ENCODE data around the gene CNN2. TPM values are rescaled to one million over a fixed set of nuclear protein-coding genes. Genes with fewer than 3 reads are reported as not detected.

CNN2 gene
- total and polyA plus RNA-seq, 2 of the 4 experiments (the other 2 are of a cell fraction), result 272 to 395 TPM

- H3K27me3 ChIP-seq (ENCODE audit: control insufficient read depth, insufficient read depth, low read length), result peaks cover 34% of the 10 kb centered on the region
- dilution Hi-C loops (cut with HindIII; ENCODE audit: low sequenced_read_pairs, unreplicated experiment), result no loop called here
- no peaks in the 10 kb centered on the region for H3K9me1 ChIP-seq (ENCODE audit: insufficient read depth, low read length)
- no peaks in the 10 kb centered on the region for H3K36me3 ChIP-seq (ENCODE audit: control insufficient read depth, insufficient read depth, low read length)
- H3K14ac ChIP-seq (replicated peaks; ENCODE audit: low read depth, low read length), result no peak overlapping the region
- H3K56ac ChIP-seq (ENCODE audit: extremely low read depth, insufficient read depth, low read length), result no peak overlapping the region
- H3K9me3 ChIP-seq (ENCODE audit: control insufficient read depth, insufficient read depth, low read length), result no peaks in the 10 kb centered on the region
- no TSS peak for BruUV-seq (replicated peaks)
- no peak overlapping the region for H2BK20ac ChIP-seq (ENCODE audit: low read depth, low read length)
- H3K18ac ChIP-seq (ENCODE audit: low read depth, low read length), result no peak overlapping the region
- POLR2A ChIA-PET (ENCODE audit: unreplicated experiment), result no interaction called here
- intact Hi-C loops (cut with micrococcal nuclease), result loop anchor here (1.0 kb wide), 1 partner anchor 80 kb away; no protein-coding TSS in a partner anchor
- CTCF ChIA-PET, result interaction anchor here (0.7 to 0.8 kb wide), 2 partner anchors 78 to 147 kb away, joined by 3 to 5 read pairs; no protein-coding TSS in a partner anchor
- no peak overlapping the region for H3K23ac ChIP-seq (ENCODE audit: low read depth, low read length)
- H3K4me3 ChIP-seq (ENCODE audit: insufficient read depth, low read depth, low read length), result no peak overlapping the region
- peak overlapping the region; percentile 64 for H2AFZ ChIP-seq (replicated peaks; ENCODE audit: low read length, poor library complexity)
- H2BK120ac ChIP-seq (ENCODE audit: low read depth, low read length), result no peak overlapping the region
- in situ Hi-C loops (cut with MboI; ENCODE audit: low sequenced_read_pairs), result no loop called here
- H2BK15ac ChIP-seq (ENCODE audit: low read depth, low read length), result peak overlapping the region; percentile 59; the same call in 1 of the 3 replicates
- H2AK5ac ChIP-seq (ENCODE audit: low read depth, low read length), result no peak overlapping the region
- no peak for TF ChIP-seq CHD1 (IDR thresholded peaks at IDR 0.05; ENCODE audit: low read depth, low read length)
- TF ChIP-seq MAZ (IDR thresholded peaks at IDR 0.05; ENCODE audit: borderline replicate concordance, low read depth, low read length), result peak; percentile 44; the same call in 1 of the 2 replicates
- TF ChIP-seq SMC3 (IDR thresholded peaks at IDR 0.05; ENCODE audit: low read depth, low read length), result peak; percentile 58
- peak; percentile 79 for TF ChIP-seq CTCF (conservative IDR thresholded peaks at IDR 0.05; ENCODE audit: low read depth, low read length)
- TF ChIP-seq RAD21 (IDR thresholded peaks at IDR 0.05; ENCODE audit: low read length), result peak; percentile 75
- H3K27ac ChIP-seq (ENCODE audit: insufficient read depth, low read length), result no peak overlapping the region
- no peak overlapping the region for H3K4me2 ChIP-seq (ENCODE audit: low read depth, low read length)
- H2BK5ac ChIP-seq (ENCODE audit: low read depth, low read length, poor library complexity, severe bottlenecking), result no peak overlapping the region
- H4K91ac ChIP-seq (ENCODE audit: insufficient read depth, low read depth, low read length), result no peak overlapping the region
- no peaks in the 10 kb centered on the region for H3K4me1 ChIP-seq (ENCODE audit: control insufficient read depth, insufficient read depth, low read length)
- H4K8ac ChIP-seq (ENCODE audit: low read depth in 2 of 2, low read length in 2 of 2), result no peak overlapping the region
- H4K5ac ChIP-seq (ENCODE audit: low read depth, low read length), result no peak overlapping the region
- H2AK9ac ChIP-seq (replicated peaks; ENCODE audit: low read depth, low read length, poor library complexity), result peak overlapping the region; percentile 78
- 0 out of 2 replicates have a peak, but pooled peaks cover 11% of the 10 kb centered on the region for H4K20me1 ChIP-seq (ENCODE audit: insufficient read depth, low read length)
- no peak for DNase-seq
- 11% methylated on average over 3 of the region's 20 CpGs; no CpG with 5 or more reads in 1 of the 2 experiments for WGBS, 2 experiments (ENCODE audit: extremely low coverage in 2 of 2, insufficient read length in 1 of 2)
- no peak overlapping the region for H3K9ac ChIP-seq (ENCODE audit: low read depth, low read length)
- no peak overlapping the region for H3K4ac ChIP-seq (ENCODE audit: low read depth, low read length)
- H3K79me1 ChIP-seq (ENCODE audit: low read depth in 1 of 2, low read length in 2 of 2), result no peaks in the 10 kb centered on the region; a peak in 1 of 4 replicates
- peak; percentile 82 for ATAC-seq (ENCODE audit: low read depth)
Observed at GRCh38 chr19:1001538-1002166, 24.8 kb upstream of the CNN2 start.
